Measurements from ENCODE around the gene DCDC2.

GRCh38 chr6:24145690-24146131 is 212.1 kb downstream of the DCDC2 start:
- TF ChIP-seq POLR2A (IDR thresholded peaks at IDR 0.05; ENCODE audit: low read length) (no peak), GATA1 (IDR thresholded peaks at IDR 0.05; ENCODE audit: low read depth, low read length) (no peak)
